Measurements from ENCODE around the gene PCDH9.
A peak's percentile ranks its signal among the peaks of the same experiment; 100 is the strongest.

PCDH9 gene

GRCh38 chr13:67231289-67232000, 1.3 kb upstream of the PCDH9 start:
- Histone ChIP-seq H3K79me2 (ENCODE audit: insufficient read depth, low read length) (no peaks in the 10 kb centered on the region), H2AFZ (ENCODE audit: low read length) (peak overlapping the region; percentile 26; the same call in 1 of the 2 replicates), H3F3A (ENCODE audit: insufficient read depth, low read length) (no peaks in the 10 kb centered on the region), H3K9me3 (ENCODE audit: low read length) (peaks cover 32% of the 10 kb centered on the region), H3K27ac (ENCODE audit: low read depth, low read length, poor library complexity, severe bottlenecking) (no peak overlapping the region), H3K4me1 (ENCODE audit: insufficient read depth, low read length, severe bottlenecking) (peaks cover 3% of the 10 kb centered on the region), H4K20me1 (ENCODE audit: insufficient read depth, low read length) (no peaks in the 10 kb centered on the region), H3K4me3 (ENCODE audit: low read depth, low read length, poor library complexity, severe bottlenecking) (no peak overlapping the region), H3K36me3 (ENCODE audit: insufficient read depth, low read length) (no peaks in the 10 kb centered on the region), H3K4me2 (ENCODE audit: low read length) (no peak overlapping the region), H3K27me3 (ENCODE audit: insufficient read depth, low read length) (no peaks in the 10 kb centered on the region), H3K9ac (ENCODE audit: low read length) (no peak overlapping the region), H3K9me2 (ENCODE audit: low read depth, low read length) (no peaks in the 10 kb centered on the region)
- TF ChIP-seq CTCF (IDR thresholded peaks at IDR 0.05; ENCODE audit: low read length) = no peak
- no peak for TF ChIP-seq EZH2 (IDR thresholded peaks at IDR 0.05; ENCODE audit: borderline replicate concordance, low read length)

DNA sequence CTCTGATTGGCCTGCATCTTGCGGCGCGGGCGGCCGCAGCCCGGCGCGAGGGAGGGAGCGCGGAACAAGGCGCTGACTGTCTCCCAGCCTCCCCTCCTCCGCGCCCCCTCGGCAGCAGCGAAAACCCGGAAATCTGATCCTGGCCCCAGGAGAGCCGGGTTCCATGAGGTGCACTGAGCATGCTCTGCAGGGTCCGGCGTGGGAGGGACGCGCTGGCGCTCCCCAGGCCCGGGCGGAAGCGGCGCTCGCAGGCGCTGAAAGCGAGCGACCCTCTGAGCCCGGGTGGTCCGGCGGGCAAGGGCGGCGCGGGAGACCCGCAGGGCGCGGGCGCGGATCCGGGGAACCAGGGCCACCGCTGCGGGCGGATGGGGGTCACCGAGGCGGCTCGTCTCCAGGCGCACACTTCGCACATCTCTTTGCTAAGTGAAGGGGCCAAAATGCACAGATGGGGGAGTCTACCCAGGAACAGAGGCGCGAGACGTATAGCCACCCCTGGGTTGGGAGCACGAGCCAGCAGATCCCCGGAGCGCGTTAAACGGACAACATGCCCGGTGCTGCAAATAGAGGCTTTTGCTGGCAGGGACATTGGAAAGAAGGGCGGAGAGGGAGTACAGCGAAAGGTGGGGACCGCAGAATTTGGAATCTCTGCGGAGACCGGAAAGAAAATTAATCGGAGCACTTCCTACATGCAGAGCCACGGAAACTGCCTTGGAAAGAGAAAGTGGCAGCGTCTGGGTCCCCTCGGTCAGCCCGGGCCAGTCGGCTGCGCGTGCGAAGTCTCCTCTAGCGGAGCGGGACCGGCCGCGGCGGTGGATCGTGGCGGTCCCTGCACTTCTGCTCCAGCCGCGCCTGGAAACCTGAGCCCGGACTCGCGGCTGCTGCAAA, 510 bp upstream of the PCDH9 start:
- no peak overlapping the region for H3K9ac ChIP-seq (ENCODE audit: low read length)
- no peaks in the 10 kb centered on the region for H3F3A ChIP-seq (ENCODE audit: insufficient read depth, low read length)
- H2AFZ ChIP-seq (ENCODE audit: low read length) = no peak overlapping the region
- H3K9me2 ChIP-seq (ENCODE audit: low read depth, low read length) = no peaks in the 10 kb centered on the region
- H3K9me3 ChIP-seq (ENCODE audit: low read length) = peaks cover 38% of the 10 kb centered on the region
- H3K27ac ChIP-seq (ENCODE audit: low read depth, low read length, poor library complexity, severe bottlenecking) = no peak overlapping the region
- H3K4me2 ChIP-seq (ENCODE audit: low read length) = no peak overlapping the region
- peaks cover 3% of the 10 kb centered on the region for H3K4me1 ChIP-seq (ENCODE audit: insufficient read depth, low read length, severe bottlenecking)
- H3K4me3 ChIP-seq (ENCODE audit: low read depth, low read length, poor library complexity, severe bottlenecking) = no peak overlapping the region
- H4K20me1 ChIP-seq (ENCODE audit: insufficient read depth, low read length) = no peaks in the 10 kb centered on the region
- H3K27me3 ChIP-seq (ENCODE audit: insufficient read depth, low read length) = no peaks in the 10 kb centered on the region
- TF ChIP-seq CTCF (IDR thresholded peaks at IDR 0.05; ENCODE audit: low read length) = no peak
- TF ChIP-seq EZH2 (IDR thresholded peaks at IDR 0.05; ENCODE audit: borderline replicate concordance, low read length) = no peak
- no peaks in the 10 kb centered on the region for H3K36me3 ChIP-seq (ENCODE audit: insufficient read depth, low read length)
- H3K79me2 ChIP-seq (ENCODE audit: insufficient read depth, low read length) = no peaks in the 10 kb centered on the region

DNA sequence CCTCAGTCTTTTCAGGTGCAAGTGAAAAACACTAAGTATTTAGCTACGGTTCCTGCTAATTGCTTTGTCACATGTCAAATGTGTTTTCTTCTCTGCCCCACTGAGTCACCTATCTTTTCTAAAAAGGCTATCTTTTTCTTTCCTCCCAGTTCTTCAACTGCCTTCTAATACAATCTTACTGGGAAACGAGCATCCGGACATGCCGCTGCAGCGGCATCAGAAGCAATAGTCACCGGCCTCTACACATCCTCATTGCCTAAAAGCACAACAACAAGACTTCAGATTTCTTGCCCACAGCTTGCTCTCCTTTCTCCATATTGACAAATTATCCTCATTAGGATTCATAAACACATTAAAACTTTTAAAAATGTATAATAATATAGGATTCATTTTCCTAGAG, 1.2 kb downstream of the PCDH9 start:
- Histone ChIP-seq H3K9me2 (ENCODE audit: low read depth, low read length) (no peaks in the 10 kb centered on the region), H3K9me3 (ENCODE audit: low read length) (peaks cover 39% of the 10 kb centered on the region), H3F3A (ENCODE audit: insufficient read depth, low read length) (no peaks in the 10 kb centered on the region), H2AFZ (ENCODE audit: low read length) (0 out of 2 replicates have a peak overlapping the region, but pooled peaks have one; percentile 8), H3K27ac (ENCODE audit: low read depth, low read length, poor library complexity, severe bottlenecking) (no peak overlapping the region), H3K36me3 (ENCODE audit: insufficient read depth, low read length) (no peaks in the 10 kb centered on the region), H3K79me2 (ENCODE audit: insufficient read depth, low read length) (no peaks in the 10 kb centered on the region), H3K4me1 (ENCODE audit: insufficient read depth, low read length, severe bottlenecking) (peaks cover 16% of the 10 kb centered on the region), H3K4me2 (ENCODE audit: low read length) (peak overlapping the region; percentile 4; the same call in 1 of the 2 replicates), H3K27me3 (ENCODE audit: insufficient read depth, low read length) (no peaks in the 10 kb centered on the region), H4K20me1 (ENCODE audit: insufficient read depth, low read length) (no peaks in the 10 kb centered on the region), H3K4me3 (ENCODE audit: low read depth, low read length, poor library complexity, severe bottlenecking) (no peak overlapping the region), H3K9ac (ENCODE audit: low read length) (no peak overlapping the region)
- TF ChIP-seq CTCF (IDR thresholded peaks at IDR 0.05; ENCODE audit: low read length) (no peak), EZH2 (IDR thresholded peaks at IDR 0.05; ENCODE audit: borderline replicate concordance, low read length) (no peak)

All from OCI-LY1 (cell line).